K562 (cell line): Measurements from ENCODE around the gene DAB2IP. TPM values are rescaled to one million over a fixed set of nuclear protein-coding genes. Genes with fewer than 3 reads are reported as not detected.

Source experiments
- ATAC-seq: fragments of 200-7000 bp; cut with Tn5 transposase; 3 replicates; pipeline ENCODE4 v1.9.1; 2020; ENCODE audit warnings: moderate library complexity
- BruUV-seq: library from RNA; stranded (reverse); fragments of 400-500 nt; replicated peaks from 2 replicates; lab custom pipeline; 2021; lab: Mats Ljungman, UMichigan
- CTCF ChIA-PET: fragments of 300-600 bp; formaldehyde crosslinking; extraction: SDS; loops from one replicate; lab custom pipeline; 2021; ENCODE audit warnings: low intra/inter-chr PET ratio; lab: Yijun Ruan, JAX
- POLR2A ChIA-PET: fragments of 300-600, 350-650 bp; sonication (Branson Sonifier 250); formaldehyde crosslinking; extraction: SDS; loops from one replicate; lab custom pipeline; 2021; ENCODE audit warnings: antibody characterized with exemption, inconsistent platforms; lab: Yijun Ruan, JAX
- DNase-seq, 4 experiments: peaks; one replicate each; pipeline versions ENCODE4 v3.0.0 to v3.0.0-alpha.2; 2011 to 2018; ENCODE audit warnings: low spot score in 3 of 4, mixed read lengths in 3 of 4; ENCODE audit errors: extremely low read depth in 1 of 4
- FAIRE-seq: peaks from 2 replicates; lab custom pipeline; 2011; peaks lifted over from hg19 to GRCh38; lab: Jason Lieb, UNC
- H2AFZ ChIP-seq: 2 replicates; pipeline ENCODE4 v1.6.0; 2011; ENCODE audit warnings: low read depth, low read length, control low read depth, inconsistent platforms
- H3K27ac ChIP-seq: fragments of 200-600 bp; 3 replicates; pipeline ENCODE4 v1.8.0; 2011; ENCODE audit warnings: low read depth, mild to moderate bottlenecking, control low read depth, inconsistent platforms, low read length, moderate library complexity, mixed read lengths; ENCODE audit errors: extremely low read depth
- H3K27me3 ChIP-seq, 2 experiments: fragments of 300-600 bp in 1 of 2; 2 replicates in 1 of 2; 3 replicates in 1 of 2; pipeline versions ENCODE4 v1.6.0 to v1.8.0; 2011; ENCODE audit warnings: inconsistent platforms in 2 of 2, low read length in 2 of 2, mild to moderate bottlenecking in 1 of 2, mixed read lengths in 1 of 2, moderate library complexity in 1 of 2; ENCODE audit not compliant: control insufficient read depth in 2 of 2, insufficient read depth in 2 of 2
- H3K36me3 ChIP-seq: fragments of 300-600 bp; 3 replicates; pipeline ENCODE4 v1.8.0; 2011; ENCODE audit warnings: mild to moderate bottlenecking, low read length, inconsistent platforms; ENCODE audit not compliant: control insufficient read depth, insufficient read depth
- H3K4me1 ChIP-seq, 2 experiments: fragments of 200-600 bp in 1 of 2; replicated peaks in 1 of 2; 2 replicates in 1 of 2; 3 replicates in 1 of 2; pipeline versions ENCODE4 v1.5.1 to v1.8.0; 2011; ENCODE audit warnings: inconsistent platforms in 2 of 2, low read length in 2 of 2, mild to moderate bottlenecking in 1 of 2, mixed read lengths in 1 of 2, moderate library complexity in 1 of 2; ENCODE audit not compliant: control insufficient read depth in 2 of 2, insufficient read depth in 2 of 2
- H3K4me2 ChIP-seq: 2 replicates; pipeline ENCODE4 v1.6.1; 2011; ENCODE audit warnings: low read length, control low read depth, inconsistent platforms, mixed read lengths; ENCODE audit not compliant: insufficient read depth
- H3K4me3 ChIP-seq: fragments of 200-600 bp; sonication (generic), shearing (Covaris generic); 2 replicates; pipeline ENCODE4 v1.5.1; 2016; ENCODE audit warnings: control low read depth, inconsistent platforms
- H3K79me2 ChIP-seq: fragments of 200-600 bp; 3 replicates; pipeline ENCODE4 v1.8.0; 2011; ENCODE audit warnings: low read length, inconsistent platforms; ENCODE audit not compliant: control insufficient read depth, insufficient read depth
- H3K9ac ChIP-seq, 2 experiments: 2 replicates each; pipeline versions ENCODE4 v1.6.0 to v1.6.1; 2011; ENCODE audit warnings: low read depth in 2 of 2, low read length in 2 of 2, control low read depth in 1 of 2, inconsistent platforms in 1 of 2, mild to moderate bottlenecking in 1 of 2, mixed read lengths in 1 of 2; ENCODE audit not compliant: insufficient read depth in 1 of 2
- H3K9me1 ChIP-seq: one replicate; pipeline ENCODE4 v1.6.0; 2011; ENCODE audit warnings: inconsistent platforms, mild to moderate bottlenecking, low read length, moderate library complexity; ENCODE audit not compliant: control insufficient read depth, insufficient read depth
- H3K9me3 ChIP-seq: replicated peaks from 2 replicates; pipeline ENCODE4 v1.5.1; 2011; ENCODE audit warnings: low read depth, low read length, inconsistent platforms; ENCODE audit not compliant: control insufficient read depth, insufficient read depth
- H4K20me1 ChIP-seq: replicated peaks from 2 replicates; pipeline ENCODE4 v1.6.1; 2011; ENCODE audit warnings: low read length, inconsistent platforms, mixed read lengths; ENCODE audit not compliant: control insufficient read depth, insufficient read depth
- BHLHE40 ChIP-seq: IDR thresholded peaks from 2 replicates; pipeline ENCODE4 v1.6.1; 2011; ENCODE audit warnings: low read length, improper control_type of control experiment
- KAT8 ChIP-seq: fragments of 450-650 bp; IDR thresholded peaks from 2 replicates; pipeline ENCODE4 v1.6.1; 2016; ENCODE audit warnings: low read depth, mild to moderate bottlenecking
- MAX ChIP-seq: sonication (generic); formaldehyde crosslinking; IDR thresholded peaks from 2 replicates; pipeline ENCODE4 v1.9.0; 2022; ENCODE audit warnings: mild to moderate bottlenecking, missing genetic modification reagents
- NRF1 ChIP-seq, 2 experiments: fragments of 450-650 bp; IDR thresholded peaks in 1 of 2; conservative IDR thresholded peaks in 1 of 2; 2 replicates each; pipeline ENCODE4 v1.6.1; 2014; ENCODE audit warnings: mild to moderate bottlenecking in 2 of 2
- POLR2B ChIP-seq: fragments of 450-650 bp; IDR thresholded peaks from 2 replicates; pipeline ENCODE4 v1.6.1; 2018; ENCODE audit warnings: low read depth; ENCODE audit not compliant: partially characterized antibody
- PTBP1 ChIP-seq: fragments of 200-400 bp; formaldehyde crosslinking; IDR thresholded peaks from 2 replicates; pipeline ENCODE4 v1.6.1; 2017; ENCODE audit warnings: low read depth, low read length
- RBM17 ChIP-seq: fragments of 200-400 bp; formaldehyde crosslinking; IDR thresholded peaks from 2 replicates; pipeline ENCODE4 v1.6.1; 2017; ENCODE audit warnings: low read depth, mild to moderate bottlenecking, low read length, borderline replicate concordance
- SNRNP70 ChIP-seq: fragments of 200-400 bp; formaldehyde crosslinking; optimal IDR thresholded peaks from 2 replicates; pipeline ENCODE3; 2017; ENCODE audit warnings: low read depth, low read length
- SP2 ChIP-seq: IDR thresholded peaks from 2 replicates; pipeline ENCODE4 v1.6.1; 2011; ENCODE audit warnings: mild to moderate bottlenecking, low read depth, low read length, moderate library complexity; ENCODE audit not compliant: poor library complexity, severe bottlenecking; ENCODE audit errors: extremely low read depth
- SPI1 ChIP-seq: IDR thresholded peaks from 2 replicates; pipeline ENCODE4 v1.6.1; 2011; ENCODE audit warnings: low read depth, low read length, control low read depth, borderline replicate concordance
- TCF7 ChIP-seq: sonication (generic); IDR thresholded peaks from 2 replicates; pipeline ENCODE4 v1.6.1; 2016; ENCODE audit warnings: antibody characterized with exemption, borderline replicate concordance
- ZNF197 ChIP-seq: fragments of 200-800 bp; sonication (Bioruptor generic); IDR thresholded peaks from 2 replicates; pipeline ENCODE4 v1.6.1; 2016; ENCODE audit warnings: low read depth, missing genetic modification characterization, missing compliant biosample characterization
- ZNF583 ChIP-seq: fragments of 250-450 bp; sonication (Bioruptor Pico); IDR thresholded peaks from 2 replicates; pipeline ENCODE4 v1.4.0; 2020
- ZNF584 ChIP-seq: fragments of 200-800 bp; sonication (Bioruptor generic); IDR thresholded peaks from 2 replicates; pipeline ENCODE4 v1.6.1; 2016; ENCODE audit warnings: low read depth, mild to moderate bottlenecking, missing genetic modification characterization, missing compliant biosample characterization
- ZNF668 ChIP-seq: fragments of 250-450 bp; sonication (Bioruptor Pico); IDR thresholded peaks from 2 replicates; pipeline ENCODE4 v1.8.0; 2022; ENCODE audit warnings: mild to moderate bottlenecking, inconsistent platforms
- ZNF696 ChIP-seq: fragments of 250-450 bp; sonication (Bioruptor Pico); conservative IDR thresholded peaks from 2 replicates; pipeline ENCODE4 v1.4.0; 2020; ENCODE audit warnings: mild to moderate bottlenecking, moderate library complexity
- WGBS: fragments of 100-300 bp; shearing (Covaris generic); methylation state at CpG from one replicate; pipeline ENCODE4 v1.1.6; 2016; ENCODE audit warnings: low coverage, mixed read lengths; ENCODE audit not compliant: insufficient coverage; ENCODE audit errors: missing lambda C conversion rate; 5-methylcytosine and 5-hydroxymethylcytosine counted together
- in situ Hi-C: fragments of 300-500 bp; cut with MboI; formaldehyde crosslinking; loops from 4 replicates; pipeline ENCODE4 v1.15.0; 2018; ENCODE audit warnings: inconsistent platforms, mixed read lengths
- intact Hi-C: fragments of 100-400 bp; cut with micrococcal nuclease; formaldehyde crosslinking; loops from 2 replicates; pipeline ENCODE4 v1.14.2; 2022
- polyA plus RNA-seq, 8 experiments: library from polyadenylated mRNA; depleted of rRNA in 4 of 8; stranded (reverse) in 5 of 8; unstranded in 3 of 8; fragments of >200 nt; fragmentation: Nextera tagmentation in 2 of 8; fragmentation: Illumina TruSeq in 1 of 8; extraction: Ambion mirVana in 2 of 8; extraction: Trizol in 1 of 8; gene quantifications; 2 replicates each; pipeline versions ENCODE4 v1.2.1 to v1.2.3, GENCODE V29; 2011 to 2014; ENCODE audit warnings: inconsistent platforms in 1 of 8, missing spikeins in 1 of 8
- total RNA-seq, 7 experiments: library from RNA; depleted of rRNA in 6 of 7; stranded (reverse); fragments of >200 nt in 6 of 7; fragmentation: Illumina TruSeq in 2 of 7; extraction: Trizol in 2 of 7; gene quantifications; 2 replicates each; pipeline versions ENCODE4 v1.2.1 to v1.2.3, GENCODE V29; 2011 to 2021; ENCODE audit warnings: low replicate concordance in 1 of 7
- TF ChIP-seq, protein P1 (sequence below): fragments of 450-650 bp; formaldehyde crosslinking; IDR thresholded peaks from 2 replicates; pipeline ENCODE4 v1.4.0; 2020; ENCODE audit warnings: mild to moderate bottlenecking, moderate library complexity

Gene DAB2IP
- total and polyA plus RNA-seq, 9 of the 15 experiments (the other 6 are each of a cell fraction or from before 2014, with no cell fraction given): 0.04 to 0.31 (median 0.08) TPM; not detected in 5

- ChIA-PET POLR2A (no interaction called here), CTCF (no interaction called here)
- 2% methylated on average over 12 of the region's 12 CpGs for WGBS
- H3K4me1 ChIP-seq: no peaks in the 10 kb centered on the region
- peaks cover 17 to 84% of the 10 kb centered on the region in 2 experiments for H3K27me3 ChIP-seq
- no peak for DNase-seq
- no peak for ATAC-seq
- no peak overlapping the region for H3K27ac ChIP-seq
- FAIRE-seq: no peak
- H4K20me1 ChIP-seq: peaks cover 5% of the 10 kb centered on the region; the same call in 1 of the 2 replicates
- H2AFZ ChIP-seq: no peak overlapping the region
- intact Hi-C loops: no loop called here
- no peaks in the 10 kb centered on the region for H3K9me1 ChIP-seq
- no peaks in the 10 kb centered on the region for H3K36me3 ChIP-seq
- in situ Hi-C loops: no loop called here
- H3K79me2 ChIP-seq: no peaks in the 10 kb centered on the region
- H3K9ac ChIP-seq: no peak overlapping the region
- H3K9me3 ChIP-seq: no peaks in the 10 kb centered on the region
- BruUV-seq: no TSS peak
- no peak overlapping the region for H3K4me3 ChIP-seq
- no peak overlapping the region for H3K4me2 ChIP-seq
- TF ChIP-seq SPI1: no peak
- TF ChIP-seq, protein P1, sequence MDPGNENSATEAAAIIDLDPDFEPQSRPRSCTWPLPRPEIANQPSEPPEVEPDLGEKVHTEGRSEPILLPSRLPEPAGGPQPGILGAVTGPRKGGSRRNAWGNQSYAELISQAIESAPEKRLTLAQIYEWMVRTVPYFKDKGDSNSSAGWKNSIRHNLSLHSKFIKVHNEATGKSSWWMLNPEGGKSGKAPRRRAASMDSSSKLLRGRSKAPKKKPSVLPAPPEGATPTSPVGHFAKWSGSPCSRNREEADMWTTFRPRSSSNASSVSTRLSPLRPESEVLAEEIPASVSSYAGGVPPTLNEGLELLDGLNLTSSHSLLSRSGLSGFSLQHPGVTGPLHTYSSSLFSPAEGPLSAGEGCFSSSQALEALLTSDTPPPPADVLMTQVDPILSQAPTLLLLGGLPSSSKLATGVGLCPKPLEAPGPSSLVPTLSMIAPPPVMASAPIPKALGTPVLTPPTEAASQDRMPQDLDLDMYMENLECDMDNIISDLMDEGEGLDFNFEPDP (CRISPR knock-in tag): no peak
- TF ChIP-seq ZNF197 (CRISPR knock-in tag): no peak
- no peak for TF ChIP-seq SNRNP70
- no peak for TF ChIP-seq POLR2B
- no peak for TF ChIP-seq RBM17
- no peak for TF ChIP-seq SP2
- no peak for TF ChIP-seq ZNF668
- TF ChIP-seq ZNF584 (CRISPR knock-in tag): no peak
- TF ChIP-seq BHLHE40: no peak
- TF ChIP-seq NRF1 (conservative IDR thresholded peaks at IDR 0.05 in 1 of 2, IDR thresholded peaks at IDR 0.05 in 1 of 2): no peak
- TF ChIP-seq KAT8: no peak
- no peak for TF ChIP-seq MAX (CRISPR knock-in tag)
- TF ChIP-seq TCF7: no peak
- no peak for TF ChIP-seq ZNF583 (CRISPR knock-in tag)
- TF ChIP-seq ZNF696 (CRISPR knock-in tag): no peak
- no peak for TF ChIP-seq PTBP1
These were observed 165.5 kb downstream of the DAB2IP start for GRCh38 chr9:121816845-121817450.
